Activated T-cell treated with anti-CD3 and anti-CD28 coated beads for 48 hours (primary cell): ENCODE measurements around the gene TFF3.

Experiments
- DNase-seq: peaks from one replicate; pipeline ENCODE4 v3.0.0-alpha.2; 2020; ENCODE audit warnings: low read depth

Gene TFF3

DNA sequence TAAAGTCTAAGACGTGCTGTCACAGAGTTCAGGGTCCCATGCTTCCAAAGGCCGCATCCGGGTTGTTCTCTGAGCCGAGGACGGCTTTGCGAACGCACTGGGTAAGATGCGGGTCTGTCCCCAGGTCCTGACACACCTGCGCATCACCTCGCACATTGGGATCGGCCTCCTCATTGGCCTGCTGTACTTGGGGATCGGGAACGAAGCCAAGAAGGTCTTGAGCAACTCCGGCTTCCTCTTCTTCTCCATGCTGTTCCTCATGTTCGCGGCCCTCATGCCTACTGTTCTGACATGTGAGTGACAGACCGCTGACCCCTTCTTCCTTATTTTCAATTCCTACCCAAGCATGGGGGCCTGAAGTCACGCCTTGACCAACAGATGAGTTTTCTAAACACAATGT, 25.3 kb downstream of the TFF3 start:
- DNase-seq: no peak

DNA sequence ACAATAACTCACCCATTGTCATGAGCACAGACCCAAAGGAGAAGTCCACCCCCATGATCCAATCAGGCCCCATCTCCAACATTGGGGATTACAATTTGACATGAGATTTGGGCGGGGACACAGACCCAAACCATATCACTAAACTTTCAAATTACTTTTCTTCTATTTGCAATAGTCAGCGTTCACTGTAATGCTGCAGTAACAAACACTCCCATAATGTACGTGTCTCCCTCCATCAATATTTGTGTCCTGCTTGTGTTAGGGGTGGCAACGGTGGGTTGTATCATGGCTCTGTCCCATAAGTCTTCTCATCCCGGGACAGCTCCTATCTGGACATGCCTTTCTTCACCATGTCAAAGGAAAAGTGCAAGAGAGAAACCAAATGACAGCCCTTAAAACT, 26.2 kb downstream of the TFF3 start:
- no peak for DNase-seq

DNA sequence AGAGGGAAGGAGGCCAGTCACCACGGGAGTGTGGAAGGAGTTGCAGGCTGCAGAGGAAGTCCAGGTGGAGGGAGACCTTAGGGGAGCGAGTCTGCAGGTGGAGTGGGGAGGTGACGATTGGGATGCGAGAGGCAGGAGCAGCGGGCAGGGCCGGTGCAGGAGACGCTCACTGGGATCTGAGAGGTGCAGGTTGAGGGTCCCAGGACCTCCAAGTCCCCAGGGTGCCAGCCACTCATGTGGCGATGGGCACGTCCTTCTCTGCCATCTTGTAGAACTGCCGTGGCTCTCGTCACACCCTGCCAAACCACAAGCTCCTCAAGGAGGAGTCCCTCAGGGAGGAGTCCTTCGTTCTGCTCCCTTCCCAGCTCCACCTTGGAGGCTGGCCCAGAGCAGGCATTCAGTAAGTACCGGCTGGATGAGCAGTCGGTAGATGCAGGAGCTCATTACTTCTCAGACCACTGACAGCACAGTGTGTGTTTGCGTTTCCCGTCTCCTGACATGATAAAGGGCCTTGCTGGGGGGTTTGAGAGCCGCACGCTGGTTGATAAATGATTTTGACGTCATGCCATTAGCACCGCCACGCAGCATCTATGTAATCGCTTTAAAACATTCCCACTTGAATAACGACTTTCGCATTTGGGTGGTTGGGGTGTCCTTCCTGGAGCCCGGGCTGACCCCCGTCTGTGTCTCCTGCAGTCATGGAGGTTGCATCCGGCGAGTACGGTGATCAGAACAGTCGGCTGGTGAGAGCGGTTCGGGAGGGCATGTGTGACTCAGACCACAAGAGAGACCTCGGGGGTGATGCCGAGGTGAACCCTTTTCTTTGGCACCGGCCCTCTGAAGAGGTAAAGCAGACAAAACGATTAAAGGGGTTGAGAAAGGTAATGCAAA, 27.8 kb downstream of the TFF3 start:
- DNase-seq: no peak

DNA sequence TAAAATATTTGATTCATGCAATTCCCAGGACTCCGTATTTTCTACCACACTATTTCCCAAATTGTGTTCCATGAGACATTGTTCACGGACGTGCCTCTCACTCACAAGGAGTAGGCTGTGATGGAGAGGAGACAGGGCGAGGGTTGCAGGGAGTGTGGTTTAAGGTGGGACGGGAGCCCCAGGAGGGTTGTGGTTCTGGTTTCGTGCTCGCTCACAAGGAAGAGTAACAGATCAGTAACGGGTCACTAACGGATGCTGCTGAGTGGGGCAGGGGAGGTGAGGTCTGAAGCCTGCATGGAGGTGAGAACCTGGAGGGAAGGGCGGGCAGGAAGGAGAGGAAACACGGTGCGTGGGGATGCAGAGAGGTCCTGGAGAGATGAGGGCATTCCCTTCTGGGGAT, 28.8 kb downstream of the TFF3 start:
- no peak for DNase-seq

DNA sequence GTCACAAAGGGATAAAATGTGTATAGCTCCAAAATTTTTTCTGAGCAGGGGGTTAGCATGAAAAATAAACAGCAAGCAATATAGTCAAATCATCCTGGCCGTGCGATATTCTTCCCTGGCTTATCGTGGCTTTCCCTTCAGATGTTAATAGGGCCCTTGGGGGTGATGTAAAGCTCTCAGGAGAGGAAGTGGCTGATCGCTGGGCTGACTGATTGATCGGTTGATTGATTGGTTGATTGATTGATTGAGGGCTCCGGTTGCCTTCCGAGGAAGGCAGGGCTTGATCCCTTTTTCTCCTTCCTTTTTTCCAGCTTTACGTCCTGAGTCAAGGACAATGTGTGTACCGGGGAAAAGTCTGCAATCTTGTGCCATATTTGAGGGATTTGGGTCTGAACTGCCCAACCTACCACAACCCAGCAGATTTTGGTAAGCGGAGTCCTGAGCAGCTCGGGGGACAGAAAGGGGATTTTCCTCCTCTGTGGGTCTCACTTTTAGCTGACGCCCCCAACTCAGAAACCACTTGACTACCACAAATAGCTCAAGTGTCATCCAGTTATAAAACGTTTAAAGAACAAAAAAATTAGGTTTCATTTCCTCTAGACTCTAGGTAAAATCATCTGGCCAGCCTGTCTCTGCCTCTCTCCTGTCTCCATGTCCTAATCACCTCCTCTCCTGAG, 29.5 kb downstream of the TFF3 start:
- DNase-seq: no peak

DNA sequence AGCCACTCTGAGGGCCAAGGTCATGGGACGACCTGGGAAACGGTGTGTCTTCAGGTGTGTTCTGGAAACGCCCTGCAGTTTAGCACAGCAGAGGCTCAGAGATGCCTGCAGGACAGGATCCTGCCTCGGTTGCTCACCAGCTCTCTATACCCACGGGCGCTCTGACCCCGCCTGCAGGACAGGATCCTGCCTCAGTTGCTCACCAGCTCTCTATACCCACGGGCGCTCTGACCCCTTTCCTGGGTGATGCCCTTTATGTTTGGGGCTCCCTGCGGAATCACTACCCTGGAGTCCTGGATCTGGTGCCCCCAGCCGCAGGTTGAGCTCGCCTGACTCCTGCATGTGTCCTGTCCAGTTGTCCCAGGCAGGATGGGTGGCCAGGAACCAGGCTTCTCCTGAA, 32.5 kb downstream of the TFF3 start:
- DNase-seq: no peak

DNA sequence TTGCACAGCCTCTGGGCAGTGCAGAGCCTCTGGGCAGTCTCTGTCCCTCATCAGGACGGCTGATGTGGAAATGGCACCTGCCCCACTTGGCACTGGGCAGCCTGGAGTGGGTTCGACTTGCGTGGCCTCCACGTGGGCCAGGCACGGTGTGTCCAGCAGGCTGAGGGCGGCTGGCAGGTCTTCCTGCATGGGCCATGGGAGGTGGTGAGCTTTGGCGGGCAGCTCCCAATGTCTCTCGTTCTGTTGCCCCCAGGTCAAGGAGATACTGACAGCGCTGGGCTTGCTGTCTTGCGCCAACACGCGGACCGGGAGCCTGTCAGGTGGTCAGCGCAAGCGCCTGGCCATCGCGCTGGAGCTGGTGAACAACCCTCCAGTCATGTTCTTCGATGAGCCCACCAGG, 33.2 kb downstream of the TFF3 start:
- no peak for DNase-seq

DNA sequence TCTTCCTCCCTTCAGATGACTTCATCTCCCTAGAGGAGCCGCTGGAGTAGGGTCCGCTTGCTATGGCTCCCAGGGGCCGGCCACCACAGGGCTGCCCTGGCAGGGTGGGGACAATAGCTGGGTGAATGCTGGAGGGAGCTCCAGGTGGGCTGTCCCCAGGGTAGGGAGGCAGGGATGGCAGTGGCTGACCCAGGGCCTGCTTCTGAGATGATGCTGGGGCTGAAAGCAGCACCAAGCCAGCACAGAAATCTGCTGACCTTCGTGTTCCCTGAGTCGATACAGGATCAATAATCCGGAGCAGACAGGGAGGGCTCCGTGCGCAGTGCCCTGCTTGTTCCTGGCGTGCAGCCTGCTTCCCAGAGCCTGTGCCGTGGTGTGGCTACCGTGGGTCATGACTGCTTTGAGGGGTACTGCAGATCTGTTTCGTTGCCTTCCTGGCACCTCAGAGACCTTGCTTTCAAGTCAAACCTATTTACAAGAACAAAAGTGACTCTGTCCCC, 34.0 kb downstream of the TFF3 start:
- no peak for DNase-seq

DNA sequence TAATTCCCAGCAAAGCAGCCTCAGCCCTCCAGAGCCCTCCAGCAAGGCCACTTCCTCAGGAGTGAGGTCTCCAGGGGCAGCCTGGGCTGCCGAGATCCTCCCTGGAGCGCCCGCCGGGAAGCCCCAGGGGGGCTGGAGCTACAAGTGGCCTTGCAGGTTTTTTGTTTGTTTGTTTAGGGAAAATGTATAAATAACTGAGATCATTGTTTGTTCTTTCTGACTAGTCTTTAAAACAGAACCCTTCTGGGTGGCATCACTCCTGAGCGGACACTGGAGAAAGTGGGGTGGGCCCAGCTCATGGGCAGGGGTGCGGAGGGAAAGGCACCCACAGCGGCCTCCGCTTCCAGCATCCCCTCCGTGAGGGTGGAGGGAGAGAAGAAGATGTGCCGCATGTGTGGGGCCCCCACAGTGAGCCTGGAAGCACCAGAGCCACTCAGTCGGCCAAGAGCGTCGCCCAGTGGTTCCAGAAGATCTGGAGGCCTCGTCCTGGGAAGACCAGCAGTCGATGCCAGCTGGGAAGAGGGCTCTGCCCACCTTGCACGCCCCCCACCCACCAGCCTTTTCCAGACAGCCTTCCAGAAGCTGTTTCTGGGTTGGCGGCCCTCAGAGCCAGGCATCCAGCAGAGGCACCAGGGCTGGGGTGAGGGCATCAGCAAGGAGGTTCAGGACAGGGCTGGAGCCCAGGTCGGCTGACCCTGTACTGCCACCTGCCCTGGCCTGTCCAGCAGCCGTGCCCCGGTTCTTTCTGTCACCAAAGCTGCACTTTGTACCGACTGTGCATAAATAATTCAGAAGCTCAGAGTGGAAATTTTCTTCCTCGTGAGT, 34.6 kb downstream of the TFF3 start:
- no peak for DNase-seq

DNA sequence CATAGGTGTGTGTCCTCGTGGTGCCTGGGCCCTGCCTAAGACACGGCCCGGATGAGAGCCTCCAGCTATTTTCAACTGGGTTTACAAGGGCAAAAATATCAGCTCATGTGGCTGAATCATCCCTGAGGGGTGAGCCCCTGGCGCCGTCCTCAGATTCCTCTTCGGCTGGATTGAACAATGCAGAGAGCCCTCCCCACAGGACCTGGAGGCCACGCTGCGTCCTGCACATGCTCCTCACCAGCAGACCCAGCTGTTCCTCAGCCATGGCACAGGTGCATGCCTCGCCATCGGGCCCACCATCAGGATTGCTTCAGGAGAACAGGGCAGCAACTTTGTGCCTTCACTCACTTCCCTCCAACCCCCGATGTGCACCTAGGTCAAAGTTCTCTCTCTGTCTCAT, 35.3 kb downstream of the TFF3 start:
- no peak for DNase-seq

DNA sequence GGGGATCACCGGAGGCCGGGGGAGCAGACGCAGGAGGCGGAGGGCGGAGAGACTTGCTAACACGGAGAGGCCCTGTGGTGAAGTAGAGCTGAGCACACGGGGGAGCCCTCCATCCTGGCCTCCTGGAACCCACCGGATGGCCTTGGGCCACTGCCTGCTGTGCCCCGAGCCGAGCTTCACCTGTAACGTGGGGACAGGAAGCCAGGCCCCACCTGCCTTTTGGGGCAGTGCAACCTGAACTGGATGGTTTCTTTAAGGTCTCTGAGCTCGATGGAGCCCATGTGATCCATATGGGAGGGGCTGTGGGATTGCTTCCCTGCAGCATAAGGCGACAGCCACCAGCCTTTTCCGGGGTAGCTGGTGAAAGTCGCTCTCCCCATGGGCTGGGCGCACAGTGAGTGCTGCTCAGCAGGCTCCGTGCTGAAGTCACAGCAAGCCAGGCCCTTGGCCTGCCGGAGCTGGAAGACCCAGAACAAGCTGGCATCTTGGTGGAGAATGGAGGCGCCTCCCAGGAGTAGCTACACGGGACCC, 35.8 kb downstream of the TFF3 start:
- no peak for DNase-seq

DNA sequence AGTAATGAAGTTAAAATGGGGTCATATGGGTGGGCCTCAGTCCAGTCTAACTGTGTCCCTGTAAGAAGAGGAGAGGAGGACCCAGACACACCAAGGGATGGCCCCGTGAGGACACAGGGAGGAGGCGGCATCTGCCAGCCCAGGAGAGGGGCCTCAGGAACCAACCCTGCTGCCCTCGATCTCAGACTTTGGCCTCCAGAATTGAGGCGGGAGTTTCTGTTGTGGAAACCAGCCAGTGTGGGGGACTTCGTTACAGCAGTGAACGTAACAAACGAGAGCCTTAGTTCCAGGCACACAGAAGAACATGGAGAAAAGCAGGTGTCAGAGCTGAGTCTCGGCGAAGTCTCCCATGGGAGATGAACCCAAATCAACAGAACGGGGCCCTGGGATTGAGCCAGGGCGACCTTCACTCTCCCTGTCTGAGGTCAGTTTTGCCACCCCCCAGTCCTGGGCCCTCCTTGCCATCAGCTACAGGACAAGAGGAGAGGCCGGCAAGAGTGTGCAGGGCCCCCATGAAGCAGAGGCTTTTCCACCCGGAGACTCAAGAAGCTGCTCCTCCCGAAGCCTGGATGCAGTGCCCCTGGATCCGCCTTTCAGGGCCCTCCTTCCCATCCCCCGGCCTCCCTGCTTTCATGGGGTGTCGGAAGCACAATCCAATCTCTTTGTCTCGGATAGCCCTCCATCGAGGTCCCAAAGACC, 36.6 kb downstream of the TFF3 start:
- DNase-seq: no peak

DNA sequence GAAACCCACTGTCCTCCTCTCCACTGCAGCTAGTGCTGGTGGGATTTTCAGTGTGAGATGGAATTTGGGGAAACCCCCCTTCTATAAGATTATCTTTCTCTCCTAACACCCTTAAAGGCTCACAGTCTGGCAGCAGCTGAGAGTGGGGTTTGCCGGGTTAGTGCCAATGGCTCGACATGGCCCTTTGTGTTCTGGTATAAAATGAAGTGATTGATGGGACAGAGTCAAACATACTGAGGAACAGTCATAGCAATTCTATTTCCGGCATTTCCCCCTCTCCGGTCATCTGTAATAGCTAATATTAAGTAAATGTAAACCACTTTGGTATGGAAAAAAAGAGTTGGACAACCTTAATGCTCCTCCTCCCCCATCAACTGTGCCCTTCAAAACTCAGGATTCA, 37.6 kb downstream of the TFF3 start:
- no peak for DNase-seq

DNA sequence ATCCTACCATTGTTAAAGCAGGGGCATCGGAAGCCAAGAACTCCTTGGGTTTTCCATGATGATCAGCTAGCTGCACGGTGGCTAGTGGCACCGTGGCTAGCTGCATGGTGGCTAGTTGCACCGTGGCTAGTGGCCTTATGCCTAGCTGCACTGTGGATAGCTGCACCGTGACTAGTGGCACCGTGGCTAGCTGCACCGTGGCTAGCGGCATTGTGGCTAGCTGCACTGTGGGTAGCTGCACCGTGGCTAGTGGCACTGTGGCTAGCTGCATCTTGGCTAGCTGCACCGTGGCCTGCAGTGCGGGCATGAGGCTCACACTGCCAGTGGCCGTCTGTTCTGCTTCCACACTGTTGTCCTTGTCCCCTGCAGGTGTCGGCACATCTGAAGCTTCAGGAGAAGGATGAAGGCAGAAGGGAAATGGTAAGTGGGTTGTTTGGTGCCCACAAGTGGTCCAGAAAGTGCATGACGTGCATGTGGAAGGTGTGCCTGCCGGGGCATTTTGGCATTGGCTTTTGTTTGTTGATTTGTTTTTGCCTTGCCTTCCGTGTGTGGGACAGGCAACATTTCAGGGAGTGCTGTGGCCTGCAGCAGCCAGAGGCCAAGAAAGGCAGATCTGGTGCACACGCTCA, 38.6 kb downstream of the TFF3 start:
- DNase-seq: no peak

DNA sequence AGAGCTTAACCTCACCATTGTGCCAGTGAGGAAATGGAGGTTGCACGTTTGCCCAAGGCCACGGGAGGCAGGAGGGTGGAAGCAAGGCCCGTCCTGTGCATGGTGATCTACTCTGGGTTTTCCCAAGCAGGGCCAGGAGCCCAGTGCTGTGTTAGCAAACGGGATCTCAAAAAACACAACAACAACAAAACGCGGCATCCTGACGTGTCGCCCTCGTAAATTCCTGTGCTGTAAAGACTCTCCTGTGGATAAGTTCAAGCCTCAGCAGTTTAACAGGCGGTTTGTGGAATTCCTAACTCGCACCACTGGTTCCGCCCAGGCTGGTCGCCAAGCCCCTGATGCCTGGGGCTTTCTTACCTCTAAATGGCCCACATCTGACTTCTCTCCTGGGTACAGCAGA, 39.1 kb downstream of the TFF3 start:
- no peak for DNase-seq

DNA sequence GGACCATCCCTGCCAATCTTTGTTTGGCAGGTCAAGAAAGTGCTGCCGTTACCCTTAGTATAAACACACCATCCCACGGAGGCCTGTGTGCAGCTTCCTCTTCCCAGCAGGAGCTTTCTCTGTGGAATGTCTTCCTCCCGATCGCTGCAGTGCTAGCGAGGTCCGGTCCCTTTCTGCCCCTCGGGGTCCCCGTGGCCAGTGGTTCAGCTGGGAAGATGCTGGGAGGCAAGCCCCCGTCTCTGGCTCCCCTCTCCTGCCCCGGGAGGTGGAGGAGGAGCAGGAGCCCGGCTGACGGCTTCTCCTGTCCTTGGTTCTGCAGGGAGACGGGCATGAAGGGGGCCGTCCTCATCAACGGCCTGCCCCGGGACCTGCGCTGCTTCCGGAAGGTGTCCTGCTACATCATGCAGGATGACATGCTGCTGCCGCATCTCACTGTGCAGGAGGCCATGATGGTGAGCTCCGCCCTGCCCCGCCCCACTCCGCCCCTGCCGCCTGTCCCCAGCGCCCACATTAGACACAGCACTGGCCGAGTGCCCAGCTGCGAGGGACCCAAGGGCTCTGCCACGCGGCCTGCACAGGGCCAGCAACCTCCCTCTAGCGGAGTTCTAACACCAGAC, 42.1 kb downstream of the TFF3 start:
- DNase-seq: no peak

DNA sequence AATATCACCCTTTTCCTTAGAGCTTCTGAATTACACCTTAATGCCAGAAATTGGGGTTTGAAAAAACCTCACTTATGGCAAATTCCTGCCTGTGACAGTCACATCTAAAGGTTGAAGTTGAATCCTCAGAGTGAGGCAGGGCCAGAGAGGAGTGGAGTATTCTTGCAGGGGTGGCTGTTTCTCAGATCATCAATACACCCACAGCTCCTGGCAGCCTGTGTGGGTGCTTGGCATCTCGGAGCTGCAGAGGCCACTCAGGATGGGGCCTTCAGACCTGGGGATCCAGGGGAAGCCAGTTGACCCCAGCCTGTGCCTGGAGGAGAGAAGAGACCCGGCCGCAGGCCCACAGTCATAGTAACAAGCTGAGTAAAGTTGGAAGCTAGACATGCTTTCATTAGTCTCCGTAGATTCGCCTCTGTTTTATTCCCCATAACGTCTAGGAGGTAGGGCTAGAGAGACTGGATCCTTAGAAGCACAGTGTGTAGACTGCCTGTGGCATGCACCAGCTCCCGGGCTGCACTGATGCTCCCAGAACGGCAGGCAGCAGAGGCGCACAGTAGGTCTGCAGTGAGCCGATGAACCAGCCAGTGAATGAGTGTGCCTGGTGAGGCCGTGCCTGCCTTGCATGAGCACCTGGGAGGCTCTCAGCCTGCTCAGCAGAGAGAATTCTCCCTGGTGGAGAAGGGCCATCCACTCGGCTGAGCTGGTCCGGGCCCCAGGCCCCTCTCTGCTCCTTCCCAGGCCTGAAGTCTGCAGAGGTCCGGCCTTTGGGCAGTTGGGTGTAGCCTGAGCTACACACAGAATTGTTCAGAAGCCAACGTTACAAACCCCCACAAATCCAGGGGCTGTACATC, 42.9 kb downstream of the TFF3 start:
- DNase-seq: no peak

DNA sequence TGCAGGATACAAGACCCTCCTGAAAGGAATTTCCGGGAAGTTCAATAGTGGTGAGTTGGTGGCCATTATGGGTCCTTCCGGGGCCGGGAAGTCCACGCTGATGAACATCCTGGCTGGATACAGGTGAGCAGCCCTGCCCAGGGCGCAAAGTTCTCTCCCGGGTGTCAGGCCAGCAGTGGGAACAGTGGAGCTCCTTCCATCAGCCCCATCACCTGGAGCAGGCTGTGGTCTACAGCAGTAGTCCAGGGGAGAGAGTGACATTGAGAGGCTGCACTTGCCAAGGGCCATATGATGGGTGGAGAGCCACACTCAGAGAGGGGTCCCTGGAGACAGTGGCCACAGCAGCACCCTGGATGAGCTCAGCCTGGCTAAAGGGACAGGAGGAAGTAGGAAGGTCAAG, 44.1 kb downstream of the TFF3 start:
- DNase-seq: no peak

DNA sequence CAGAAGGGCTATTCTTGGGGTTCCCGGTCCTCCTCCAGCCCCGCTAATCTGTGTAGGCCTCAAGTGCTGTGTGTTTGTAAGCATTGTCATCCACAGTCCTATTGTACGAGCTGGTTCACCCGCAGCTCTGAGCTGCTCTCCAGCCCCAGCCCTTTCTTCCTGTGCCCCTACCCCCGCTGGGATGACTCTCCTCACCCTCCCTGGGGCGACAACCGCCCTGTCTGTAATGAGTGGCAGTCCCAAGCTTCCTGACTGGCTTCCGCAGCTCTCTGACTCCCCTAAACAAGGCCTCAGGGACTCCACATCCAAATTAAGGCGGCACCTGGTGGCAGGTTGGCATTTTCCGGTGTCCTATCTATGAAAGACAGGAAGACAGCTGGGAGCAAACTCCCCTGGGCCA, 45.8 kb downstream of the TFF3 start:
- DNase-seq: no peak
